Measurements from ENCODE around the gene COX7A2.

COX7A2 gene

GRCh38 chr6:75244063-75244584 lies 523 bp upstream of the COX7A2 start:
- peak overlapping the region; percentile 54; the same call in 1 of the 2 replicates for H3K4me3 ChIP-seq (ENCODE audit: low read length)
- H3K9me3 ChIP-seq (ENCODE audit: control insufficient read depth, insufficient read depth, low read length): no peaks in the 10 kb centered on the region
- no peaks in the 10 kb centered on the region for H3K4me1 ChIP-seq (ENCODE audit: control insufficient read depth, insufficient read depth, low read length)
- no CpG with 5 or more reads among the region's 15 CpGs for WGBS (ENCODE audit: insufficient coverage, insufficient read length)
- H3K27me3 ChIP-seq (ENCODE audit: control insufficient read depth, insufficient read depth, low read length): no peaks in the 10 kb centered on the region
- no peak for DNase-seq (ENCODE audit: low read depth, low spot score)
- H3K27ac ChIP-seq (ENCODE audit: low read length): no peak overlapping the region
- peaks cover 1% of the 10 kb centered on the region; the same call in 1 of the 2 replicates for H3K36me3 ChIP-seq (ENCODE audit: control insufficient read depth, insufficient read depth, low read length)

- H3K27ac ChIP-seq (ENCODE audit: low read length): no peak overlapping the region
- H3K9me3 ChIP-seq (ENCODE audit: control insufficient read depth, insufficient read depth, low read length): no peaks in the 10 kb centered on the region
- no CpG with 5 or more reads among the region's 4 CpGs for WGBS (ENCODE audit: insufficient coverage, insufficient read length)
- H3K4me3 ChIP-seq (ENCODE audit: low read length): no peak overlapping the region
- peaks cover 8% of the 10 kb centered on the region; the same call in 1 of the 2 replicates for H3K36me3 ChIP-seq (ENCODE audit: control insufficient read depth, insufficient read depth, low read length)
- peaks cover 5% of the 10 kb centered on the region; the same call in 1 of the 2 replicates for H3K4me1 ChIP-seq (ENCODE audit: control insufficient read depth, insufficient read depth, low read length)
- DNase-seq (ENCODE audit: low read depth, low spot score): no peak
- no peaks in the 10 kb centered on the region for H3K27me3 ChIP-seq (ENCODE audit: control insufficient read depth, insufficient read depth, low read length)
Observed at GRCh38 chr6:75236630-75237029, 7.0 kb downstream of the COX7A2 start.

GRCh38 chr6:75235271-75235670 lies 8.3 kb downstream of the COX7A2 start:
- no peak overlapping the region for H3K4me3 ChIP-seq (ENCODE audit: low read length)
- H3K4me1 ChIP-seq (ENCODE audit: control insufficient read depth, insufficient read depth, low read length): peaks cover 5% of the 10 kb centered on the region; the same call in 1 of the 2 replicates
- WGBS (ENCODE audit: insufficient coverage, insufficient read length): no CpG with 5 or more reads among the region's 2 CpGs
- no peak for DNase-seq (ENCODE audit: low read depth, low spot score)
- no peaks in the 10 kb centered on the region for H3K27me3 ChIP-seq (ENCODE audit: control insufficient read depth, insufficient read depth, low read length)
- H3K27ac ChIP-seq (ENCODE audit: low read length): no peak overlapping the region
- no peaks in the 10 kb centered on the region for H3K9me3 ChIP-seq (ENCODE audit: control insufficient read depth, insufficient read depth, low read length)
- H3K36me3 ChIP-seq (ENCODE audit: control insufficient read depth, insufficient read depth, low read length): peaks cover 8% of the 10 kb centered on the region; the same call in 1 of the 2 replicates

GRCh38 chr6:75234126-75234865 lies 9.3 kb downstream of the COX7A2 start:
- Histone ChIP-seq H3K4me1 (ENCODE audit: control insufficient read depth, insufficient read depth, low read length) (peaks cover 5% of the 10 kb centered on the region; the same call in 1 of the 2 replicates), H3K27me3 (ENCODE audit: control insufficient read depth, insufficient read depth, low read length) (no peaks in the 10 kb centered on the region), H3K9me3 (ENCODE audit: control insufficient read depth, insufficient read depth, low read length) (no peaks in the 10 kb centered on the region), H3K4me3 (ENCODE audit: low read length) (no peak overlapping the region), H3K27ac (ENCODE audit: low read length) (no peak overlapping the region), H3K36me3 (ENCODE audit: control insufficient read depth, insufficient read depth, low read length) (peaks cover 8% of the 10 kb centered on the region; the same call in 1 of the 2 replicates)
- no peak for DNase-seq (ENCODE audit: low read depth, low spot score)
- WGBS (ENCODE audit: insufficient coverage, insufficient read length): no CpG with 5 or more reads among the region's 3 CpGs

- H3K36me3 ChIP-seq (ENCODE audit: control insufficient read depth, insufficient read depth, low read length): peaks cover 2% of the 10 kb centered on the region; the same call in 1 of the 2 replicates
- no peak overlapping the region for H3K27ac ChIP-seq (ENCODE audit: low read length)
- H3K27me3 ChIP-seq (ENCODE audit: control insufficient read depth, insufficient read depth, low read length): no peaks in the 10 kb centered on the region
- WGBS (ENCODE audit: insufficient coverage, insufficient read length): no CpG with 5 or more reads among the region's 4 CpGs
- no peaks in the 10 kb centered on the region for H3K9me3 ChIP-seq (ENCODE audit: control insufficient read depth, insufficient read depth, low read length)
- H3K4me1 ChIP-seq (ENCODE audit: control insufficient read depth, insufficient read depth, low read length): peaks cover 5% of the 10 kb centered on the region; the same call in 1 of the 2 replicates
- no peak for DNase-seq (ENCODE audit: low read depth, low spot score)
- H3K4me3 ChIP-seq (ENCODE audit: low read length): no peak overlapping the region
Observed at GRCh38 chr6:75233092-75233615, 10.4 kb downstream of the COX7A2 start.

GRCh38 chr6:75230484-75231325 lies 12.9 kb downstream of the COX7A2 start:
- Histone ChIP-seq H3K27ac (ENCODE audit: low read length) (no peak overlapping the region), H3K36me3 (ENCODE audit: control insufficient read depth, insufficient read depth, low read length) (no peaks in the 10 kb centered on the region), H3K4me1 (ENCODE audit: control insufficient read depth, insufficient read depth, low read length) (peaks cover 2% of the 10 kb centered on the region; the same call in 1 of the 2 replicates), H3K9me3 (ENCODE audit: control insufficient read depth, insufficient read depth, low read length) (no peaks in the 10 kb centered on the region), H3K4me3 (ENCODE audit: low read length) (no peak overlapping the region), H3K27me3 (ENCODE audit: control insufficient read depth, insufficient read depth, low read length) (no peaks in the 10 kb centered on the region)
- no CpG with 5 or more reads among the region's 10 CpGs for whole genome bisulfite sequencing (ENCODE audit: insufficient coverage, insufficient read length)
- DNase-seq (ENCODE audit: low read depth, low spot score): no peak

- Histone ChIP-seq H3K4me3 (ENCODE audit: low read length) (no peak overlapping the region), H3K4me1 (ENCODE audit: control insufficient read depth, insufficient read depth, low read length) (no peaks in the 10 kb centered on the region), H3K27ac (ENCODE audit: low read length) (no peak overlapping the region), H3K27me3 (ENCODE audit: control insufficient read depth, insufficient read depth, low read length) (no peaks in the 10 kb centered on the region), H3K9me3 (ENCODE audit: control insufficient read depth, insufficient read depth, low read length) (no peaks in the 10 kb centered on the region), H3K36me3 (ENCODE audit: control insufficient read depth, insufficient read depth, low read length) (no peaks in the 10 kb centered on the region)
- no peak for DNase-seq (ENCODE audit: low read depth, low spot score)
- no CpG with 5 or more reads among the region's 6 CpGs for WGBS (ENCODE audit: insufficient coverage, insufficient read length)
Observed at GRCh38 chr6:75224303-75224926, 19.2 kb downstream of the COX7A2 start.

- Histone ChIP-seq H3K4me3 (ENCODE audit: low read length) (no peak overlapping the region), H3K27me3 (ENCODE audit: control insufficient read depth, insufficient read depth, low read length) (no peaks in the 10 kb centered on the region), H3K9me3 (ENCODE audit: control insufficient read depth, insufficient read depth, low read length) (no peaks in the 10 kb centered on the region), H3K27ac (ENCODE audit: low read length) (no peak overlapping the region), H3K4me1 (ENCODE audit: control insufficient read depth, insufficient read depth, low read length) (no peaks in the 10 kb centered on the region), H3K36me3 (ENCODE audit: control insufficient read depth, insufficient read depth, low read length) (no peaks in the 10 kb centered on the region)
- no peak for DNase-seq (ENCODE audit: low read depth, low spot score)
- no CpG with 5 or more reads among the region's 2 CpGs for WGBS (ENCODE audit: insufficient coverage, insufficient read length)
Observed at GRCh38 chr6:75223428-75223827, 20.2 kb downstream of the COX7A2 start.

- H3K9me3 ChIP-seq (ENCODE audit: control insufficient read depth, insufficient read depth, low read length): no peaks in the 10 kb centered on the region
- H3K4me3 ChIP-seq (ENCODE audit: low read length): no peak overlapping the region
- H3K27ac ChIP-seq (ENCODE audit: low read length): no peak overlapping the region
- DNase-seq (ENCODE audit: low read depth, low spot score): no peak
- no peaks in the 10 kb centered on the region for H3K4me1 ChIP-seq (ENCODE audit: control insufficient read depth, insufficient read depth, low read length)
- no peaks in the 10 kb centered on the region for H3K27me3 ChIP-seq (ENCODE audit: control insufficient read depth, insufficient read depth, low read length)
- H3K36me3 ChIP-seq (ENCODE audit: control insufficient read depth, insufficient read depth, low read length): no peaks in the 10 kb centered on the region
Observed at GRCh38 chr6:75222261-75222660, 21.3 kb downstream of the COX7A2 start.

GRCh38 chr6:75221116-75221515 lies 22.5 kb downstream of the COX7A2 start:
- Histone ChIP-seq H3K4me3 (ENCODE audit: low read length) (no peak overlapping the region), H3K36me3 (ENCODE audit: control insufficient read depth, insufficient read depth, low read length) (no peaks in the 10 kb centered on the region), H3K4me1 (ENCODE audit: control insufficient read depth, insufficient read depth, low read length) (no peaks in the 10 kb centered on the region), H3K9me3 (ENCODE audit: control insufficient read depth, insufficient read depth, low read length) (no peaks in the 10 kb centered on the region), H3K27me3 (ENCODE audit: control insufficient read depth, insufficient read depth, low read length) (no peaks in the 10 kb centered on the region), H3K27ac (ENCODE audit: low read length) (no peak overlapping the region)
- WGBS (ENCODE audit: insufficient coverage, insufficient read length): no CpG with 5 or more reads among the region's 4 CpGs
- DNase-seq (ENCODE audit: low read depth, low spot score): no peak

Data from iPS DF 6.9 (cell line).